H9 (cell line): Measurements from ENCODE around the gene NRP1. TPM values are rescaled to one million over a fixed set of nuclear protein-coding genes. Genes with fewer than 3 reads are reported as not detected.

Experiments used
- DNase-seq: peaks from one replicate; pipeline ENCODE4 v3.0.0-alpha.2; 2017
- H2AFZ ChIP-seq: one replicate; pipeline ENCODE4 v1.6.1; 2013; ENCODE audit warnings: mild to moderate bottlenecking, low read length, control low read depth, moderate library complexity
- H2AK5ac ChIP-seq: 2 replicates; pipeline ENCODE4 v1.6.1; 2013; ENCODE audit warnings: low read length, control low read depth, mixed read lengths; ENCODE audit not compliant: insufficient read length
- H2BK120ac ChIP-seq: one replicate; pipeline ENCODE4 v1.6.1; 2013; ENCODE audit warnings: low read depth, mild to moderate bottlenecking, low read length, control low read depth, inconsistent platforms; ENCODE audit not compliant: poor library complexity, severe bottlenecking
- H2BK12ac ChIP-seq: 2 replicates; pipeline ENCODE4 v1.6.1; 2013; ENCODE audit warnings: low read length, control low read depth, mixed read lengths, low read depth; ENCODE audit not compliant: insufficient read length
- H2BK15ac ChIP-seq: 2 replicates; pipeline ENCODE4 v1.6.1; 2013; ENCODE audit warnings: low read depth, low read length, control low read depth
- H2BK20ac ChIP-seq: one replicate; pipeline ENCODE4 v1.6.1; 2013; ENCODE audit warnings: low read depth, mild to moderate bottlenecking, low read length, control low read depth, inconsistent platforms; ENCODE audit not compliant: poor library complexity, severe bottlenecking
- H2BK5ac ChIP-seq: 2 replicates; pipeline ENCODE4 v1.6.1; 2013; ENCODE audit warnings: low read length, control low read depth, mixed read lengths; ENCODE audit not compliant: insufficient read length
- H3K14ac ChIP-seq: 2 replicates; pipeline ENCODE4 v1.6.1; 2013; ENCODE audit warnings: low read length, control low read depth; ENCODE audit not compliant: insufficient read depth
- H3K18ac ChIP-seq: 2 replicates; pipeline ENCODE4 v1.6.1; 2013; ENCODE audit warnings: low read depth, mild to moderate bottlenecking, mixed read lengths, low read length, control low read depth; ENCODE audit not compliant: insufficient read length
- H3K23ac ChIP-seq: 2 replicates; pipeline ENCODE4 v1.6.1; 2013; ENCODE audit warnings: low read length, control low read depth, mixed read lengths, low read depth; ENCODE audit not compliant: insufficient read length
- H3K23me2 ChIP-seq: 2 replicates; pipeline ENCODE4 v1.6.1; 2013; ENCODE audit warnings: low read depth, mild to moderate bottlenecking, mixed read lengths, low read length, control low read depth; ENCODE audit not compliant: insufficient read length, poor library complexity, severe bottlenecking
- H3K27ac ChIP-seq: 2 replicates; pipeline ENCODE4 v1.5.1; 2013; ENCODE audit warnings: low read length, control low read depth, mixed read lengths, low read depth; ENCODE audit not compliant: insufficient read length
- H3K27me3 ChIP-seq: 2 replicates; pipeline ENCODE4 v1.6.1; 2013; ENCODE audit warnings: low read length, control low read depth, inconsistent platforms; ENCODE audit not compliant: insufficient read depth
- H3K4ac ChIP-seq: 2 replicates; pipeline ENCODE4 v1.6.1; 2013; ENCODE audit warnings: low read depth, mild to moderate bottlenecking, control low read depth, inconsistent platforms, low read length, moderate library complexity
- H3K4me1 ChIP-seq: 2 replicates; pipeline ENCODE4 v1.6.1; 2013; ENCODE audit warnings: low read length, control low read depth, inconsistent platforms; ENCODE audit not compliant: insufficient read depth
- H3K4me2 ChIP-seq: 2 replicates; pipeline ENCODE4 v1.6.1; 2013; ENCODE audit warnings: low read length, control low read depth, mixed read lengths; ENCODE audit not compliant: insufficient read length, insufficient read depth
- H3K56ac ChIP-seq: 2 replicates; pipeline ENCODE4 v1.6.1; 2013; ENCODE audit warnings: low read depth, mild to moderate bottlenecking, mixed read lengths, low read length, control low read depth; ENCODE audit not compliant: insufficient read length
- H3K79me1 ChIP-seq: 2 replicates; pipeline ENCODE4 v1.6.1; 2013; ENCODE audit warnings: low read depth, mild to moderate bottlenecking, moderate library complexity, low read length, control low read depth, inconsistent platforms; ENCODE audit not compliant: insufficient read depth, poor library complexity, severe bottlenecking
- H3K79me2 ChIP-seq: 2 replicates; pipeline ENCODE4 v1.6.1; 2013; ENCODE audit warnings: low read length, control low read depth, inconsistent platforms; ENCODE audit not compliant: insufficient read depth
- H3K9ac ChIP-seq: 2 replicates; pipeline ENCODE4 v1.6.1; 2013; ENCODE audit warnings: low read length, control low read depth, mixed read lengths; ENCODE audit not compliant: insufficient read length; ENCODE audit errors: extremely low read depth
- H3K9me3 ChIP-seq: one replicate; pipeline ENCODE4 v1.6.1; 2013; ENCODE audit warnings: low read depth, low read length, inconsistent platforms; ENCODE audit not compliant: control insufficient read depth
- H3T11ph ChIP-seq: one replicate; pipeline ENCODE4 v1.6.1; 2013; ENCODE audit warnings: mild to moderate bottlenecking, low read length, control low read depth, inconsistent platforms
- H4K20me1 ChIP-seq: one replicate; pipeline ENCODE4 v1.6.1; 2013; ENCODE audit not compliant: control insufficient read depth, insufficient read length, insufficient read depth
- H4K5ac ChIP-seq: 2 replicates; pipeline ENCODE4 v1.6.1; 2013; ENCODE audit warnings: low read depth, mild to moderate bottlenecking, mixed read lengths, low read length, control low read depth; ENCODE audit not compliant: insufficient read length
- H4K8ac ChIP-seq: replicated peaks from 2 replicates; pipeline ENCODE4 v1.6.1; 2013; ENCODE audit warnings: low read length, control low read depth, mixed read lengths, low read depth; ENCODE audit not compliant: insufficient read length
- H4K91ac ChIP-seq: 2 replicates; pipeline ENCODE4 v1.6.1; 2013; ENCODE audit warnings: low read depth, mild to moderate bottlenecking, moderate library complexity, mixed read lengths, low read length, control low read depth; ENCODE audit not compliant: insufficient read length
- H3K27ac Mint-ChIP-seq, 3 experiments: 2 replicates in 2 of 3; 3 replicates in 1 of 3; pipeline ENCODE4 v1.8.0; 2020 to 2021; ENCODE audit warnings: mixed read lengths in 3 of 3, mild to moderate bottlenecking in 1 of 3, moderate library complexity in 1 of 3
- H3K27me3 Mint-ChIP-seq: 2 replicates; pipeline ENCODE4 v1.8.0; 2021; ENCODE audit warnings: low read depth, mild to moderate bottlenecking, moderate library complexity, mixed read lengths
- H3K36me3 Mint-ChIP-seq, 3 experiments: 2 replicates in 2 of 3; 3 replicates in 1 of 3; pipeline ENCODE4 v1.8.0; 2020 to 2021; ENCODE audit warnings: low read depth in 3 of 3, mixed read lengths in 3 of 3; ENCODE audit not compliant: insufficient read depth in 1 of 3
- H3K4me1 Mint-ChIP-seq, 2 experiments: 2 replicates each; pipeline ENCODE4 v1.8.0; 2020; ENCODE audit warnings: mixed read lengths in 2 of 2
- H3K4me3 Mint-ChIP-seq, 2 experiments: 2 replicates in 1 of 2; 3 replicates in 1 of 2; pipeline ENCODE4 v1.8.0; 2020 to 2021; ENCODE audit warnings: mild to moderate bottlenecking in 2 of 2, mixed read lengths in 2 of 2, moderate library complexity in 1 of 2
- H3K9me3 Mint-ChIP-seq, 2 experiments: 2 replicates in 1 of 2; 3 replicates in 1 of 2; pipeline ENCODE4 v1.8.0; 2020; ENCODE audit warnings: mild to moderate bottlenecking in 2 of 2, mixed read lengths in 2 of 2, moderate library complexity in 1 of 2
- WGBS: extraction: QIAGEN DNeasy Blood & Tissue Kit; methylation state at CpG from one replicate; pipeline ENCODE4 v1.1.7; 2013; ENCODE audit warnings: missing lambda C conversion rate, low lambda C conversion rate, mixed read lengths; ENCODE audit not compliant: insufficient read length; ENCODE audit errors: extremely low coverage; 5-methylcytosine and 5-hydroxymethylcytosine counted together
- total RNA-seq: library from RNA; stranded (reverse); gene quantifications from 2 replicates; pipeline ENCODE4 v1.2.1, GENCODE V29; 2021
- TF ChIP-seq, protein P1 (sequence below): fragments of 200-600 bp; sonication (generic); conservative IDR thresholded peaks from 3 replicates; pipeline ENCODE4 v1.8.0; 2021; ENCODE audit warnings: antibody characterized with exemption, mild to moderate bottlenecking

The NRP1 gene
- total RNA-seq, 1 experiment from 2014 or later: 4.6 TPM

DNA sequence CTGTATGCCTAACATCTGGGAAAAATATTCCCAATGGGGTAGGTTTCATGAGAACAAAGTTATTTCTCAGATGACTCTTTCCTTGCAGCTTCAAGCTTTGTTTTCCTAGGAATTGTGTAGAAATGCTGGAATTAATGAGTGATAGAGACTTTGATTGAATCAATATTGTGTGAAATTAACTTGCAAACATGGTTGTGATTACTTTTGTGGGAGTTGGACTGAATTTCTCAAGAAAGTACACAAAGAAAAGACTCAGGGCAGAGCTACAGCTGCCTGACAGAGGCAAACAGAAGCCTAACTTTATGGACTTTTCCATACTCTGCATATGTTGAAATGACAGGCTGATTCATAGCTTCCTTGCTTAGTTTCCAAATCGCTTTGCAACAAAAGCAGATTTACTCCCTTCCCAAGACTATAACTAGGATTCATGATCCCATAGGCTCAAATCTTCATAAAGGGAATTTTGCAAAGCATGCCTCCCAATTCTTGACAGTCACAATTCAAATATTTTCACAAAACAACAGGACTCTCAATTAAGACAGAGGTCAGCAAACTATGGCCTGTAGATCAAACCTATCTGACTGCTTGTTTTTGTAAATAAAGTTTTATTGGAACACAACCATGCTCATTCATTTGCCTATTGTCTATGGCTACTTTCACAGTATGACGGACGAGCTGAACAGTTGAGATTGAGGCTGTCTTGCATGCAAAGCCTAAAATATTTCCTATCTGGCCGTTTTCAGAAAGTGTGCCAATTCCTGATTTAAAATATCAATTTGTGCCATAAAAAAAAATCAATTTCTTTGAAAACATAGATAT is 27.6 kb downstream of the NRP1 start:
- Histone ChIP-seq H3K79me2 (no peaks in the 10 kb centered on the region), H3K27ac (no peak overlapping the region), H3K14ac (no peak overlapping the region), H2AK5ac (no peak overlapping the region), H3K23me2 (no peaks in the 10 kb centered on the region), H4K20me1 (no peaks in the 10 kb centered on the region), H3K23ac (no peak overlapping the region), H3K9me3 (no peaks in the 10 kb centered on the region), H3K4me2 (no peak overlapping the region), H3T11ph (no peak overlapping the region), H2BK5ac (no peak overlapping the region), H2BK15ac (no peak overlapping the region), H3K27me3 (no peaks in the 10 kb centered on the region), H3K9ac (no peak overlapping the region), H2BK20ac (no peak overlapping the region), H3K4ac (no peak overlapping the region), H4K91ac (no peak overlapping the region), H4K8ac (no peak overlapping the region), H4K5ac (no peak overlapping the region), H3K56ac (no peak overlapping the region), H3K18ac (no peak overlapping the region), H2BK120ac (no peak overlapping the region), H2AFZ (no peak overlapping the region), H3K79me1 (no peaks in the 10 kb centered on the region), H3K4me1 (no peaks in the 10 kb centered on the region), H2BK12ac (no peak overlapping the region)
- Mint-ChIP-seq H3K27ac (no peak overlapping the region), H3K27me3 (no peaks in the 10 kb centered on the region), H3K36me3 (no peaks in the 10 kb centered on the region), H3K4me3 (no peak overlapping the region), H3K9me3 (no peaks in the 10 kb centered on the region), H3K4me1 (peaks cover 5 to 6% of the 10 kb centered on the region in 2 experiments)
- TF ChIP-seq, protein P1, sequence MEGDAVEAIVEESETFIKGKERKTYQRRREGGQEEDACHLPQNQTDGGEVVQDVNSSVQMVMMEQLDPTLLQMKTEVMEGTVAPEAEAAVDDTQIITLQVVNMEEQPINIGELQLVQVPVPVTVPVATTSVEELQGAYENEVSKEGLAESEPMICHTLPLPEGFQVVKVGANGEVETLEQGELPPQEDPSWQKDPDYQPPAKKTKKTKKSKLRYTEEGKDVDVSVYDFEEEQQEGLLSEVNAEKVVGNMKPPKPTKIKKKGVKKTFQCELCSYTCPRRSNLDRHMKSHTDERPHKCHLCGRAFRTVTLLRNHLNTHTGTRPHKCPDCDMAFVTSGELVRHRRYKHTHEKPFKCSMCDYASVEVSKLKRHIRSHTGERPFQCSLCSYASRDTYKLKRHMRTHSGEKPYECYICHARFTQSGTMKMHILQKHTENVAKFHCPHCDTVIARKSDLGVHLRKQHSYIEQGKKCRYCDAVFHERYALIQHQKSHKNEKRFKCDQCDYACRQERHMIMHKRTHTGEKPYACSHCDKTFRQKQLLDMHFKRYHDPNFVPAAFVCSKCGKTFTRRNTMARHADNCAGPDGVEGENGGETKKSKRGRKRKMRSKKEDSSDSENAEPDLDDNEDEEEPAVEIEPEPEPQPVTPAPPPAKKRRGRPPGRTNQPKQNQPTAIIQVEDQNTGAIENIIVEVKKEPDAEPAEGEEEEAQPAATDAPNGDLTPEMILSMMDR: no peak
- no CpG with 5 or more reads among the region's 4 CpGs for WGBS
- DNase-seq: no peak
